Activated naive CD4-positive, alpha-beta T cell treated with Interleukin-2 at 50 U/mL for 16 hours (primary cell): Measurements from ENCODE around the gene IMMP2L.

Experiments
- DNase-seq: peaks from one replicate; pipeline ENCODE4 v3.0.0-alpha.2; 2020

IMMP2L gene

GRCh38 chr7:110890101-110890500 is 672.2 kb downstream of the IMMP2L start:
- DNase-seq, result no peak

DNA sequence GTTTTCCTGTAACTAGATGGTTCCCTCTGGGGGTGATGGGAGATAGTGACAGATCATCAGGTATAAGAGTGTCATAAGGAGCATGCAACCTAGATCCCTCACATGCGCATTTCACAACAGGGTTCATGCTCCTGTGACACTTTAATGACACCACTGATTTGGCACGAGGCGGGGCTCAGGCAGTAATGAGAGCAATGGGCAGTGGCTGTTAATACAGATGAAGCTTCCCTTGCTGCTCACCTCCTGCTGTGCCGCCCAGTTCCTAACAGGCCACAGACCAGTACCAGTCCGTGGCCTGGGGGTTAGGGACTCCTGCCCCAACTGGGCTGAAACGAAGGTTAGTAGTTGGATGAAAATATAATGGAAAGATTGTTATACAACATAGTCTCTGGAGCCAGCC is 673.0 kb downstream of the IMMP2L start:
- no peak for DNase-seq

DNA sequence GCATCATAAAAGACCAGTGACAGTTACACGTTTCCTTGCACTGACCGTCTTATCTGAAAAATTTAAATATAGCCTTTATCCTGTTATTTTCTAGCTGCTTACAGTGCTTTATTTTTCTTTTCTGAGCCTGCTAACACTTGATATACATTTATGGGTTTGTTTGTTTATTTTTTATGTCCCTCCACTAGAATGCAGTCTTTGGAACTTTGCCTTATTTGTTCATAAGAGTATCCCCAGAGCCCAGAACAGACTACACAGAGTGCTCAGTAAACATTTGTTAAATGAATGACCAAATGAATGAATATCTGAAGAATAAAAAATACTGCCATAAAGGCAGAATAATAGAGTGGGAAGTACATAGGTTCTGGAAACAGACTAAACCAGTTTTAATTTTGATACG is 673.7 kb downstream of the IMMP2L start:
- no peak for DNase-seq

DNA sequence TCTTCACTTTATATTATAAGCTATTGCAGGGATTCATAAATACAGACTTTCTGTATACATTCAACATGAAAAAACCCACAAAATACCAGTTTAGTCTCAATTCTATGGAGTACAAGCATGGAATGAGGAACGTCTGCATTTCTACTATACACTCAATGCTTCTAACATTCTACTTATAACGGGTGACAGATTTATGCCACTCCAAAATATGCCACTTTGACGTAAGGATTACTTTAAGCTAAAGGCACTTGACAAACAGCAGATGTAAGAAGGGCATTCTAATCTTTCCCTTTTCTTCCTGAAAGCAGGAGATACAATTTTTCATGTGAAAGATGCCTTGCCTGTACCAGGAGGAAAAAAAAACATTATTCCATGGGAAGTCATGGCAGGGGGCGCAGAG is 676.8 kb downstream of the IMMP2L start:
- no peak for DNase-seq

GRCh38 chr7:110881721-110882120 is 680.6 kb downstream of the IMMP2L start:
- no peak for DNase-seq

GRCh38 chr7:110880971-110881370 is 681.3 kb downstream of the IMMP2L start:
- DNase-seq, result no peak

- no peak for DNase-seq
Measured at GRCh38 chr7:110877016-110877415, 685.3 kb downstream of the IMMP2L start.

- no peak for DNase-seq
Measured at GRCh38 chr7:110875346-110875745, 686.9 kb downstream of the IMMP2L start.

- no peak for DNase-seq
Measured at GRCh38 chr7:110871856-110872255, 690.4 kb downstream of the IMMP2L start.

- no peak for DNase-seq
Measured at GRCh38 chr7:110870926-110871325, 691.4 kb downstream of the IMMP2L start.

DNA sequence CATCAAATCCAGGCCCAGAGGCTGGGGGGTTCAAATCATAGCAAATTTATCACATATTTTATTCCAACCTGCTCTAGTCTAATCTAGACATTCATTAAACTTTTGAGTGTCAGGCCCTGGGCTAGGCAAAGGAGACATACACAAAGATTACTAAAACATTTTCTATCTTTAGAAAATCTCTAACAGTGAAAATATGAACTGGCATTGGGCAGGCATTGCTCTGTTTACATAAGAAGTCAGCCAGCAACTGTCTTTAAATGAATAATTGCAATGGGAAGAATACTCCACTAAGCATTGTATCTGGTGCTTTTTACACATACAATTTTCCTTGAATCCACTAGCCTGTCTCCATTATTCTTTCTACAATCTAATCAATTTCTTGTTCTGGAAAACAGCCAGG is 693.8 kb downstream of the IMMP2L start:
- DNase-seq, result no peak

- DNase-seq, result no peak
Measured at GRCh38 chr7:110867771-110868170, 694.5 kb downstream of the IMMP2L start.

DNA sequence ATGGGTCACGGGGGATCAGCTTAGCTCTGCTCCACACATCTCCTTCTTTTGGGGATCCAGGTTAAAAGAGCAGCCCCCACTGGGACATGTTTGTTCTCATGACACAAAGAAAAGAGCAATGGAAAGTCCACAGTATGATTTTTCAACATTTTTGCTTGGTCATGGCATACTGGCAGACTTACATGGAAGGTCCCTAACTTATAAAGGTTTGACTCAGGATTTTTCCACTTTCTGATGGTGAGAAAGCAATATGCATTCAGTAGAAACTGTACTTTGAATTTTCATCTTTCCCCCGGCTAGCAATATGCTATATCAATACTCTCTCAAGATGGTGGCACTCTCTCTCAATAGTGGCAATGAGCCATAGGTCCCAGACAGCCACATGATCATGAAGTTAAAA is 699.0 kb downstream of the IMMP2L start:
- no peak for DNase-seq

GRCh38 chr7:110861163-110861562 is 701.1 kb downstream of the IMMP2L start:
- no peak for DNase-seq

DNA sequence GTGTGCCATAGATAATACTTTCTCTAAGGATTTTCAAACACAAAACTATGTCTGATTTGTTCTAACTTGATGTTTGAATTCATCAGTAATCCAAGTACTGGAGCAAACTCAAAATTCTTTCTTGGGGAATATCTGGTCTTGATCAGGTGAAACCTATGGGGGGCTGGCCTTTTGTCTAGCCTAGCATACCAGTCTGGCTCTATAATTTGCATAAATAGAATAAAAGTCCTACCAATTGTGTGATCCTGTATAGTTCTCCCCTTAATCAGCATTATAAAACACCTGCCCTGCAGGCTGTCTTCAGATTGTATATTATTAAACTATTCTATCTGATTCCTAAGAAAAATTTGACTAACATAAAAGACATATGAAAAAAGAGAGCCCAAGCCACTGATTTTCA is 705.2 kb downstream of the IMMP2L start:
- no peak for DNase-seq

DNA sequence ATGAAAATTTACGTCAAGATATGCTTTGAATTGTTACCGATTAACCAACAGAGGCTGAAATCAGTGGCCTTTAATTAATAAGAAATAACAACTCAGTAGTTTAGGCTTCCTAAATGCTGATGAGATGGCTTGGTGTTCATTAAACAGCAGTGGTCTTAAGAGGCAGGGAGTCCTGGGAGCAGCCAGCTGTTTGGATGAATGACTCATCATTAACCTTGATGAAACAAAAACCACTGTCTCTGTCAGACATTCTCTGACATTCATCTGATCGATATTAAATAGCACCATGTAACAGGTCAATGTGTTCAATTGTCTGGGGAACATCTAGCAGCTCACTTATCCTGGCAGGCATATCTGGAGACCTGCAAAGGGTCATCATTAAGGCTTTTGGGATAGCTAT is 705.6 kb downstream of the IMMP2L start:
- no peak for DNase-seq

GRCh38 chr7:110854651-110855050 is 707.6 kb downstream of the IMMP2L start:
- no peak for DNase-seq

DNA sequence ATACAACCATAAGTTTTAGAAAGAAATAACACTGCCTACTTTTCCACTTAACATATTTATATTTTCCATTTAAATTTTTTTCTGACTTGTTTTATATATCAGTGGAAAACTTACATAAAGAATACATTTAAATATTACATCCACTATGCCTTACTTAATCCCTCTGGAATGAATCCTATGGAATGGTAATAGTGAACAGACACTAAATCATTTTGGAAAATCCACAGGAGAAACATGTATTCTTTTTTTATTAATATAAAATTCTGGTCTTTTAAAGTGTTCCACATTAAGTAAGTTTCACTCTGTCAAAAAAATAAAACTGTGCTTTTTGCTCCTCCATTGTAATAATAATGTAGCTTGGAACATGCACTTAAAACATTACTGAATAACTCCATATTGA is 708.1 kb downstream of the IMMP2L start:
- DNase-seq, result no peak

GRCh38 chr7:110853263-110853662 is 709.0 kb downstream of the IMMP2L start:
- no peak for DNase-seq

GRCh38 chr7:110852156-110852940 is 709.9 kb downstream of the IMMP2L start:
- DNase-seq, result no peak

GRCh38 chr7:110850224-110850623 is 712.1 kb downstream of the IMMP2L start:
- DNase-seq, result no peak

DNA sequence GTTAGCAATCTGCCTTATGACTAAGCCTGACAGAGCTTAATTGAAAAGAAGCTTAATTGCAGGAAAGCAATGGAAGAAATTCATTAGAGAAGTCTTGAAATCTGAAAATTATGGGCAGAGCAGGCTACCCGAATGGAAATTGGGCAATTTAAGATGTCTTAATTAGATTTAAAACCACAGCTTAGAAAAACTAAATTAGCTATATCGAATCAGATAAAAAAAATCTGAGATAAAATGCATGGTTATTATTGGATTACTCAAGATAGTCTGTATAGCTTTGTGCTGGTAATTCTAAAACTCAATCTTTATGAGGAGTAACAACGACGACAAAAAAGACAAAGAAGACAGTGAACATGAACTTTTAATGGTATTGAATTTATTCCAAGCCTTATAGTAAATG is 719.5 kb downstream of the IMMP2L start:
- DNase-seq, result no peak

DNA sequence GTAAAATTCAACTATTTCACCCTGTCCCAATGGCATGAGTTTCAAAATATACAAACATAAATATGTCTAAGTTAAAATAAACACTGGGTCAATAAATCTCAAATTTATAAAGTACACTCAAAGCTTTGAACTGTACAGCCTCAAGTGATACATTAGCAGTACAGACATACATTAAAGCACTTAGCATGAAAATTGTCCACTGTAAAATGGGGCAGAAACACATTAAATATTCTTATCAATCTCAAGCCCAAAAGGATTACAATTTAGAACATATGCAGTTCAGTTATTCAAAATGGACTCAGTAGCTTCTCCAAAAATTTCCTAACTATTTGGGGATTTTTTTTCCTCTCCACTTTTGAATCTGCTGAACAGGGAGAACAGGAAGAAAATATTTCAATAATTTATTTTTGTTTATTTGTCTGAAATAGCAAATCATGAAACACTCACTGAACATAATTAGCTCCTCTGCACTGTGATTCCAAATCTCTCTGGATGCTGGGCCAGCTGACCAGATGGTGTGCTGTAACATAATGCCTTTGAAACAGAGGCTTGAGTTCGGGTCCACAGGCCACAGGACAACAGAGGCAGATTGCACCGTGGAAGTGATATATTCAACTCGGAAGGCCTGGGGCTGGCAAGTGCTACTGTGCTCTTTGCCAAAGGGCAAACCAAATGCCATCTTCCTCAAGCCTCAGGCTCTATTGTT is 720.3 kb downstream of the IMMP2L start:
- DNase-seq, result no peak

DNA sequence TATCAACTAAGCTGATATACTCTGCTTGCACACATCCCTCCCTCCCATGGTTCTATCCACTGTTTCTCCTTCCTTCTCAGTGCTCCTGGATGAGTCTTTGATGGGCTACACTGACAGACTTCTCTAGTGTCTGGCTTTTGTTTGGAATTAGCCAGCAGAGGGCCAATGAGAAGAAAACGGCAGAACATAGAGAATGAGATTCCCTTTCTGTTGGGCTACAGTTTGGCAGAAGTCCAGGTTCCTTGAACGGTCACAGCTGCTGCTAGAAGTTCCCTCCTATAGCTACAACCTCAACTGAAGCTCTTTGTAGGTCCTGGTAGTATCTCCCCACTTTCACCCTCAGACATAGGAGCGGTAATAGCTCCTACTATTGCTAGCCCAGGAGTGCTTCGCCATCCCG is 722.4 kb downstream of the IMMP2L start:
- DNase-seq, result no peak

GRCh38 chr7:110835849-110836248 is 726.4 kb downstream of the IMMP2L start:
- no peak for DNase-seq
